ENCODE measurements around the gene AMOTL2. TPM values are rescaled to one million over a fixed set of nuclear protein-coding genes. Genes with fewer than 3 reads are reported as not detected.

The AMOTL2 gene
- total and polyA plus RNA-seq, 9 of the 15 experiments (the other 6 are each of a cell fraction or from before 2014, with no cell fraction given) = 0.12 to 0.31 TPM; not detected in 7

DNA sequence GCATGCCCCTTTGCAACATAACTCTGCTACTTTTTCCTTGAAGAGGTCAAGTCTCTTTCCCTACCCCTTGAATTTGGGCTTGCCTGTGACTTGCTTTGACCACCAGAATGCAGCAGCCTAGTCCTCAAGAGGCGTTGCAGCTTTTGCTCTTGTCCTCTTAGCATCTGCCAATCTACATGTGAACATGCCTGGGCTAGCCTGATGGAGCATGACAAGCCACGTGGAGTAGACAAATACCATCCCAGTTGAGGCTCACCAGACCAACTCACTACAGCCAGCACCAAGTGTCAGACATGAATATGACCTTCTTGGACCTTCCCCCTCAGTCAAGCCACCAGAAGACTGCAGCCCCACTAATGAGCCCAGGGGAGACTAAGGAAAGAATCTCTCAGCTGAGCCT lies 32.9 kb downstream of the AMOTL2 start:
- FAIRE-seq = no peak
- Histone ChIP-seq H3K4me2 (ENCODE audit: insufficient read depth, low read length) (no peak overlapping the region), H3K36me3 (ENCODE audit: control insufficient read depth, insufficient read depth, low read length) (no peaks in the 10 kb centered on the region), H4K20me1 (replicated peaks; ENCODE audit: control insufficient read depth, insufficient read depth, low read length) (no peaks in the 10 kb centered on the region), H3K4me3 (no peak overlapping the region), H2AFZ (ENCODE audit: low read depth, low read length) (no peak overlapping the region), H3K9me3 (replicated peaks; ENCODE audit: control insufficient read depth, insufficient read depth, low read depth, low read length) (no peaks in the 10 kb centered on the region), H3K9me1 (ENCODE audit: control insufficient read depth, insufficient read depth, low read length) (no peaks in the 10 kb centered on the region), H3K4me1 (replicated peaks in 1 of 2; ENCODE audit: control insufficient read depth in 2 of 2, insufficient read depth in 2 of 2, low read length in 2 of 2) (no peaks in the 10 kb centered on the region), H3K79me2 (ENCODE audit: control insufficient read depth, insufficient read depth, low read length) (no peaks in the 10 kb centered on the region), H3K27ac (ENCODE audit: extremely low read depth, low read depth, low read length) (no peak overlapping the region), H3K9ac (ENCODE audit: insufficient read depth in 1 of 2, low read depth in 2 of 2, low read length in 2 of 2) (no peak overlapping the region), H3K27me3 (ENCODE audit: control insufficient read depth in 2 of 2, insufficient read depth in 2 of 2, low read length in 2 of 2) (peaks cover 0 to 5% of the 10 kb centered on the region in 2 experiments; a peak in 1 of 5 replicates)
- in situ Hi-C loops (cut with MboI) (no loop called here), intact Hi-C loops (cut with micrococcal nuclease) (no loop called here)
- no peak for ATAC-seq
- WGBS (ENCODE audit: insufficient coverage, low coverage, missing lambda C conversion rate) = 0% methylated on average over 2 of the region's 2 CpGs
- DNase-seq (ENCODE audit: extremely low read depth in 1 of 4, low spot score in 3 of 4) = no peak
- ChIA-PET CTCF (ENCODE audit: low intra/inter-chr PET ratio) (no interaction called here), POLR2A (no interaction called here)
- no TSS peak for BruUV-seq (replicated peaks)
- TF ChIP-seq ZNF699 (CRISPR knock-in tag; IDR thresholded peaks at IDR 0.05; ENCODE audit: insufficient replicate concordance) (no peak), KDM5B (IDR thresholded peaks at IDR 0.05; ENCODE audit: insufficient replicate concordance, low read depth, low read length) (no peak), CBX5 (IDR thresholded peaks at IDR 0.05; ENCODE audit: borderline replicate concordance, low read depth) (no peak), JUNB (CRISPR knock-in tag; conservative IDR thresholded peaks at IDR 0.05) (no peak), SUPT5H (IDR thresholded peaks at IDR 0.05) (no peak), SAFB2 (IDR thresholded peaks at IDR 0.05; ENCODE audit: borderline replicate concordance, low read depth, low read length, severe bottlenecking) (no peak)

DNA sequence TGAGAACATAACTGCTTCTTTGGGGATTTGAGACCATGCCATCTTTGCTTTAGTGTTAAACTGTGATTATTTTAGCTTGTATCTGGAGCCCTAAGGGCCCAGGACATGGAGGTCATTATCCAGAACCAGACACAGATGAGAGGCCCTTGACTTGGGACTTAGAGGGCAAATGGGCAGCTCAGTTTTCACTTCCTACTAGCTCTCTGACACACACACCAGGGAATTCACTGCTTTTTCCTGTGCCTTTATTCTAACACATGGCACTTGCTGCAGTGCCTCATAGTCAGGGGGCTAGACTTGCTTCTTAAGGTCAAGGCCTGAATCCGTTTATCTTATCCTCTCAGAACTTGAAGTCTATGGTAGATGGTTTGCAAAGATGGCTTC lies 33.3 kb downstream of the AMOTL2 start:
- intact Hi-C loops (cut with micrococcal nuclease) (no loop called here), in situ Hi-C loops (cut with MboI) (no loop called here)
- no peak overlapping the region for H3K4me3 ChIP-seq
- H3K9me3 ChIP-seq (replicated peaks; ENCODE audit: control insufficient read depth, insufficient read depth, low read depth, low read length) = no peaks in the 10 kb centered on the region
- H3K4me2 ChIP-seq (ENCODE audit: insufficient read depth, low read length) = no peak overlapping the region
- CTCF ChIA-PET (ENCODE audit: low intra/inter-chr PET ratio) = no interaction called here
- no TSS peak for BruUV-seq (replicated peaks)
- H3K79me2 ChIP-seq (ENCODE audit: control insufficient read depth, insufficient read depth, low read length) = no peaks in the 10 kb centered on the region
- POLR2A ChIA-PET = no interaction called here
- ATAC-seq (no peak), FAIRE-seq (no peak), DNase-seq (ENCODE audit: extremely low read depth in 1 of 4, low spot score in 3 of 4) (no peak)
- whole genome bisulfite sequencing (ENCODE audit: insufficient coverage, low coverage, missing lambda C conversion rate) = 0% methylated on average over 1 of the region's 1 CpG
- no peaks in the 10 kb centered on the region for H3K4me1 ChIP-seq (replicated peaks in 1 of 2; ENCODE audit: control insufficient read depth in 2 of 2, insufficient read depth in 2 of 2, low read length in 2 of 2)
- no peaks in the 10 kb centered on the region for H3K9me1 ChIP-seq (ENCODE audit: control insufficient read depth, insufficient read depth, low read length)
- H4K20me1 ChIP-seq (replicated peaks; ENCODE audit: control insufficient read depth, insufficient read depth, low read length) = no peaks in the 10 kb centered on the region
- H3K27ac ChIP-seq (ENCODE audit: extremely low read depth, low read depth, low read length) = no peak overlapping the region
- peaks cover 0 to 5% of the 10 kb centered on the region in 2 experiments; a peak in 1 of 5 replicates for H3K27me3 ChIP-seq (ENCODE audit: control insufficient read depth in 2 of 2, insufficient read depth in 2 of 2, low read length in 2 of 2)
- TF ChIP-seq, protein P1, sequence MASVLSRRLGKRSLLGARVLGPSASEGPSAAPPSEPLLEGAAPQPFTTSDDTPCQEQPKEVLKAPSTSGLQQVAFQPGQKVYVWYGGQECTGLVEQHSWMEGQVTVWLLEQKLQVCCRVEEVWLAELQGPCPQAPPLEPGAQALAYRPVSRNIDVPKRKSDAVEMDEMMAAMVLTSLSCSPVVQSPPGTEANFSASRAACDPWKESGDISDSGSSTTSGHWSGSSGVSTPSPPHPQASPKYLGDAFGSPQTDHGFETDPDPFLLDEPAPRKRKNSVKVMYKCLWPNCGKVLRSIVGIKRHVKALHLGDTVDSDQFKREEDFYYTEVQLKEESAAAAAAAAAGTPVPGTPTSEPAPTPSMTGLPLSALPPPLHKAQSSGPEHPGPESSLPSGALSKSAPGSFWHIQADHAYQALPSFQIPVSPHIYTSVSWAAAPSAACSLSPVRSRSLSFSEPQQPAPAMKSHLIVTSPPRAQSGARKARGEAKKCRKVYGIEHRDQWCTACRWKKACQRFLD (CRISPR knock-in tag; IDR thresholded peaks at IDR 0.05) = no peak
- no peak for TF ChIP-seq ZNF224 (CRISPR knock-in tag; IDR thresholded peaks at IDR 0.05)
- H3K36me3 ChIP-seq (ENCODE audit: control insufficient read depth, insufficient read depth, low read length) = no peaks in the 10 kb centered on the region
- H2AFZ ChIP-seq (ENCODE audit: low read depth, low read length) = no peak overlapping the region
- no peak overlapping the region for H3K9ac ChIP-seq (ENCODE audit: insufficient read depth in 1 of 2, low read depth in 2 of 2, low read length in 2 of 2)

Measured in K562 (cell line).